ENCODE measurements around the gene S100A12.

The S100A12 gene

DNA sequence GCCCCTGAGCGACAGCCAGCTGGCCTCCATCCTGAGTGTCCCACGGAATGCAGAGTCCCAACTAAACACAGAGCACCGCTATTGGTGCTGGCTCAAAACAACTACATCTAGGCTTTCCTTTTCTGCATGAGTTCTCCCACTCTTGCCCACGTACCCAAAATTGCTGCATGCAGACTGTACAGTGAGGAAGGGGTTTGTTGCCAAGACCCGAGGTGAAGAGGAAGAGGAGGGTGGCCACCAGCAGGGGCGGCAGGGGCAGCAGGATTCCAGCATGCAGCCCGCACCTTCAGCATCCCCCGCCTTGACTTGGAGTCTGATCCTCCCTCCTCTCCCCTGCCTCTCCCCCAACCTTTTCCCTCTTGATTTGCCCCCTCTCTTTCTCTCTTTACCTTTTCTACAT lies 9.7 kb downstream of the S100A12 start:
- H3K4me3 ChIP-seq (ENCODE audit: low read length) = no peak overlapping the region
- no peaks in the 10 kb centered on the region for H3K9me2 ChIP-seq (replicated peaks; ENCODE audit: control insufficient read depth, low read length)
- peaks cover 11% of the 10 kb centered on the region for H3K27me3 ChIP-seq (ENCODE audit: control insufficient read depth, low read length)
- H3K79me2 ChIP-seq (ENCODE audit: control insufficient read depth, low read length) = no peaks in the 10 kb centered on the region
- TF ChIP-seq EZH2phosphoT487 (IDR thresholded peaks at IDR 0.05; ENCODE audit: borderline replicate concordance, low read length) = no peak
- TF ChIP-seq, protein P1, sequence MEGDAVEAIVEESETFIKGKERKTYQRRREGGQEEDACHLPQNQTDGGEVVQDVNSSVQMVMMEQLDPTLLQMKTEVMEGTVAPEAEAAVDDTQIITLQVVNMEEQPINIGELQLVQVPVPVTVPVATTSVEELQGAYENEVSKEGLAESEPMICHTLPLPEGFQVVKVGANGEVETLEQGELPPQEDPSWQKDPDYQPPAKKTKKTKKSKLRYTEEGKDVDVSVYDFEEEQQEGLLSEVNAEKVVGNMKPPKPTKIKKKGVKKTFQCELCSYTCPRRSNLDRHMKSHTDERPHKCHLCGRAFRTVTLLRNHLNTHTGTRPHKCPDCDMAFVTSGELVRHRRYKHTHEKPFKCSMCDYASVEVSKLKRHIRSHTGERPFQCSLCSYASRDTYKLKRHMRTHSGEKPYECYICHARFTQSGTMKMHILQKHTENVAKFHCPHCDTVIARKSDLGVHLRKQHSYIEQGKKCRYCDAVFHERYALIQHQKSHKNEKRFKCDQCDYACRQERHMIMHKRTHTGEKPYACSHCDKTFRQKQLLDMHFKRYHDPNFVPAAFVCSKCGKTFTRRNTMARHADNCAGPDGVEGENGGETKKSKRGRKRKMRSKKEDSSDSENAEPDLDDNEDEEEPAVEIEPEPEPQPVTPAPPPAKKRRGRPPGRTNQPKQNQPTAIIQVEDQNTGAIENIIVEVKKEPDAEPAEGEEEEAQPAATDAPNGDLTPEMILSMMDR (IDR thresholded peaks at IDR 0.05; ENCODE audit: low read depth, low read length, poor library complexity, severe bottlenecking) = no peak
- H3K27ac ChIP-seq (ENCODE audit: low read depth, low read length) = no peak overlapping the region
- no peaks in the 10 kb centered on the region for H3K36me3 ChIP-seq (ENCODE audit: control insufficient read depth, low read length)
- no peaks in the 10 kb centered on the region for H3K9me3 ChIP-seq (ENCODE audit: control insufficient read depth, insufficient read depth, low read length)
- no peaks in the 10 kb centered on the region for H3K4me1 ChIP-seq (ENCODE audit: control insufficient read depth, low read length)
- H3F3A ChIP-seq (ENCODE audit: control insufficient read depth, insufficient read depth) = no peaks in the 10 kb centered on the region
- no peak overlapping the region for H3K4me2 ChIP-seq (ENCODE audit: low read length)
- H4K20me1 ChIP-seq (ENCODE audit: control insufficient read depth, insufficient read depth, low read depth, low read length) = no peaks in the 10 kb centered on the region; the same call in 1 of the 2 replicates

DNA sequence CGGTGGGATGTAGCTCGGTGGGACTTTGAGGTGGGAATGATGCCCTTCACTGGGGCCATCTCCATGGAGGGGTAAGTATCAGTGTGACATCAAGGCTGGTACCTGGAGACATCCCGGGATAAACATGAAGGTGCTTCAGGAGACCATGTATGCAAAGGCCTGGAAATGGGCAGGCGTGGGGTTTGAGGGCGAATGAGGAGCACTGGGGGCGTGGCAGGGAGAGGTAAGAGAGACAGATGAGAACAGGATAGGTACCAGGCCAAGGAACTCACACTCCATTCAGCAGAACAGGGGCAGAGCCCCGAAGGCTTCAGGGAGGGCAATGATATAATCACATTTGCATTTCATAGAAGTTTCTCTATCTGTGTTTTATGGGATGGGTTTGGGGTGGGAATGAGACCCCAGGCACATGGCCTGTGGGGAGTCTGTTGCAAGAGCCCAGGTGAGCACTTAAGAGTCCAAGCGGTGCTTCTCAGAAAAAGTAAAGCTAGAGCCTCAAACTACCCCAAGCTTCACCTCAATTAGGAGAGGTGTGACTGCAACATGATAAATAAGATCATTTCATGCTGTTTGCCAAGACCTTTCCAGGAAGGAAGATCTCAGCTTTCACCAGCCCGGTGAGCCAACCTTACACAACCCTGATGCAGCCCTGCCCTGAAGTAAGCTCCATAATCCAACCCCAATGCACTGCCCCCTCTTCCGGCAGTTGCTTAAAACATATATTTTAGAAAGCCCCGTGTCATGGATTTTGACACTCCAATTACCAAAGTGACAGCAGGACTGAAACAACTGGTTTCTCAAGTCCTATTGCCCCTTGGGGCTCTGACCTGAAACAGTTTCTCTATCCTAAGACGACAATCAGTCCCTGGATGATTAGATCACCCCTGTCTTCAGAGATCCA lies 10.4 kb downstream of the S100A12 start:
- H3K27ac ChIP-seq (ENCODE audit: low read depth, low read length) = no peak overlapping the region
- no peaks in the 10 kb centered on the region for H3K79me2 ChIP-seq (ENCODE audit: control insufficient read depth, low read length)
- no peaks in the 10 kb centered on the region for H3K4me1 ChIP-seq (ENCODE audit: control insufficient read depth, low read length)
- H3F3A ChIP-seq (ENCODE audit: control insufficient read depth, insufficient read depth) = no peaks in the 10 kb centered on the region
- no peak overlapping the region for H3K4me2 ChIP-seq (ENCODE audit: low read length)
- no peaks in the 10 kb centered on the region; the same call in 1 of the 2 replicates for H4K20me1 ChIP-seq (ENCODE audit: control insufficient read depth, insufficient read depth, low read depth, low read length)
- no peak overlapping the region for H3K4me3 ChIP-seq (ENCODE audit: low read length)
- peaks cover 11% of the 10 kb centered on the region for H3K27me3 ChIP-seq (ENCODE audit: control insufficient read depth, low read length)
- no peaks in the 10 kb centered on the region for H3K9me3 ChIP-seq (ENCODE audit: control insufficient read depth, insufficient read depth, low read length)
- H3K9me2 ChIP-seq (replicated peaks; ENCODE audit: control insufficient read depth, low read length) = no peaks in the 10 kb centered on the region
- TF ChIP-seq, protein P1 (IDR thresholded peaks at IDR 0.05; ENCODE audit: low read depth, low read length, poor library complexity, severe bottlenecking) = no peak
- no peak for TF ChIP-seq EZH2phosphoT487 (IDR thresholded peaks at IDR 0.05; ENCODE audit: borderline replicate concordance, low read length)
- H3K36me3 ChIP-seq (ENCODE audit: control insufficient read depth, low read length) = no peaks in the 10 kb centered on the region

- H3K9me3 ChIP-seq (ENCODE audit: control insufficient read depth, insufficient read depth, low read length) = no peaks in the 10 kb centered on the region
- no peaks in the 10 kb centered on the region for H3K9me2 ChIP-seq (replicated peaks; ENCODE audit: control insufficient read depth, low read length)
- no peak overlapping the region for H3K4me2 ChIP-seq (ENCODE audit: low read length)
- peaks cover 11% of the 10 kb centered on the region for H3K27me3 ChIP-seq (ENCODE audit: control insufficient read depth, low read length)
- H4K20me1 ChIP-seq (ENCODE audit: control insufficient read depth, insufficient read depth, low read depth, low read length) = no peaks in the 10 kb centered on the region; the same call in 1 of the 2 replicates
- no peaks in the 10 kb centered on the region for H3K4me1 ChIP-seq (ENCODE audit: control insufficient read depth, low read length)
- H3K79me2 ChIP-seq (ENCODE audit: control insufficient read depth, low read length) = no peaks in the 10 kb centered on the region
- TF ChIP-seq, protein P1 (IDR thresholded peaks at IDR 0.05; ENCODE audit: low read depth, low read length, poor library complexity, severe bottlenecking) = no peak
- no peak for TF ChIP-seq EZH2phosphoT487 (IDR thresholded peaks at IDR 0.05; ENCODE audit: borderline replicate concordance, low read length)
- no peak overlapping the region for H3K27ac ChIP-seq (ENCODE audit: low read depth, low read length)
- no peaks in the 10 kb centered on the region for H3K36me3 ChIP-seq (ENCODE audit: control insufficient read depth, low read length)
- H3F3A ChIP-seq (ENCODE audit: control insufficient read depth, insufficient read depth) = no peaks in the 10 kb centered on the region
- no peak overlapping the region for H3K4me3 ChIP-seq (ENCODE audit: low read length)
Measured at GRCh38 chr1:153364156-153364555, 11.3 kb downstream of the S100A12 start.
